Sigmoid colon (tissue), 3 donors: ENCODE measurements around the gene TMCC2.

ENCODE experiments used
- POLR2A ChIP-seq, 2 donors: fragments of 450-650 bp; IDR thresholded peaks; one replicate each; pipeline ENCODE4 v1.6.1; 2016; ENCODE audit warnings: antibody characterized with exemption in 2 of 2, mild to moderate bottlenecking in 2 of 2, moderate library complexity in 2 of 2
- TF ChIP-seq, protein P1 (sequence below), 4 experiments: fragments of 450-650 bp in 3 of 4; fragments of 200-600 bp in 1 of 4; IDR thresholded peaks; one replicate each; pipeline ENCODE4 v1.5.1; 2016 to 2019; ENCODE audit warnings: antibody characterized with exemption in 4 of 4, mild to moderate bottlenecking in 3 of 4, moderate library complexity in 2 of 4

DNA sequence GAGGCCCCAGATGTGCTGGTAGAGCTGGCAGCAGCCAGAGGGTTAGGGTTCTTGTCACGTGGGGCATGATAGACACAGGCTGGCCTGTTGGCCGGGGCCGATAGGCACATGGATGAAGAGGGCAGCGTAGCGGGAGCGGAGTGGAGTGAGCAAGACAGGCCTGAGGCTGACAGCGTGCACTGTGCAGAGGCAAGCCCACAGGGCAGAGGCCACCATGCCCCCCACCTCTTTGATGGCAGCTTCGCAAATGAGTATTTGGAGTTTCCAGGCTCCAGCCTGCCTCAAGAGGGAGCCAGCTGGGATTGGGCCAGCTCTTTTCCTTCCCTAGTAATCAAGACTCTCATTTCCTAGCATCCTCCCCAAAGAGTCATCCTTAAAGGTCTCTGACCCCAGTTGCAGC lies 43.5 kb downstream of the TMCC2 start:
- TF ChIP-seq, protein P1, sequence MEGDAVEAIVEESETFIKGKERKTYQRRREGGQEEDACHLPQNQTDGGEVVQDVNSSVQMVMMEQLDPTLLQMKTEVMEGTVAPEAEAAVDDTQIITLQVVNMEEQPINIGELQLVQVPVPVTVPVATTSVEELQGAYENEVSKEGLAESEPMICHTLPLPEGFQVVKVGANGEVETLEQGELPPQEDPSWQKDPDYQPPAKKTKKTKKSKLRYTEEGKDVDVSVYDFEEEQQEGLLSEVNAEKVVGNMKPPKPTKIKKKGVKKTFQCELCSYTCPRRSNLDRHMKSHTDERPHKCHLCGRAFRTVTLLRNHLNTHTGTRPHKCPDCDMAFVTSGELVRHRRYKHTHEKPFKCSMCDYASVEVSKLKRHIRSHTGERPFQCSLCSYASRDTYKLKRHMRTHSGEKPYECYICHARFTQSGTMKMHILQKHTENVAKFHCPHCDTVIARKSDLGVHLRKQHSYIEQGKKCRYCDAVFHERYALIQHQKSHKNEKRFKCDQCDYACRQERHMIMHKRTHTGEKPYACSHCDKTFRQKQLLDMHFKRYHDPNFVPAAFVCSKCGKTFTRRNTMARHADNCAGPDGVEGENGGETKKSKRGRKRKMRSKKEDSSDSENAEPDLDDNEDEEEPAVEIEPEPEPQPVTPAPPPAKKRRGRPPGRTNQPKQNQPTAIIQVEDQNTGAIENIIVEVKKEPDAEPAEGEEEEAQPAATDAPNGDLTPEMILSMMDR (IDR thresholded peaks at IDR 0.05) = no peak
- no peak for TF ChIP-seq POLR2A (IDR thresholded peaks at IDR 0.05)
